DMS79 (cell line): ENCODE data around the gene AP4B1.
A peak's percentile ranks its signal among the peaks of the same experiment; 100 is the strongest.
"Not testable (repeated sequence)": the region's sequence is repeated elsewhere in the genome, so short reads cannot be mapped to it uniquely, and the experiment has no call there.

Experiments used
- DNase-seq: peaks from one replicate; lab custom pipeline; 2025; lab: John Stamatoyannopoulos, UW

AP4B1 gene

GRCh38 chr1:113904674-113905434 lies at the start of gene AP4B1, which contains the start of gene DCLRE1B:
Gene AP4B1 (minus strand): TSS chr1:113904799. CDS start chr1:113904717, 82 bp downstream.
Gene DCLRE1B (plus strand): TSS chr1:113905326. CDS start chr1:113905587, 261 bp downstream.
- peak; percentile 99 for DNase-seq

GRCh38 chr1:113951719-113952118 lies 47.1 kb upstream of the AP4B1 start:
- DNase-seq, result no peak

GRCh38 chr1:113950908-113951307 lies 46.3 kb upstream of the AP4B1 start:
- DNase-seq, result no peak

GRCh38 chr1:113949007-113949406 lies 44.4 kb upstream of the AP4B1 start:
- DNase-seq, result no peak

- DNase-seq, result not testable (repeated sequence)
Observed at GRCh38 chr1:113948151-113948550, 43.6 kb upstream of the AP4B1 start.

- DNase-seq, result no peak
Observed at GRCh38 chr1:113947388-113948107, 42.9 kb upstream of the AP4B1 start.

- no peak for DNase-seq
Observed at GRCh38 chr1:113946678-113947387, 42.2 kb upstream of the AP4B1 start.

- no peak for DNase-seq
Observed at GRCh38 chr1:113946112-113946511, 41.5 kb upstream of the AP4B1 start.

- DNase-seq, result no peak
Observed at GRCh38 chr1:113945329-113945728, 40.7 kb upstream of the AP4B1 start.

- no peak for DNase-seq
Observed at GRCh38 chr1:113943028-113943811, 38.6 kb upstream of the AP4B1 start.

- no peak for DNase-seq
Observed at GRCh38 chr1:113942527-113942926, 37.9 kb upstream of the AP4B1 start.

GRCh38 chr1:113941245-113941559 lies 36.6 kb upstream of the AP4B1 start:
- no peak for DNase-seq

- DNase-seq, result no peak
Observed at GRCh38 chr1:113940365-113941244, 36.0 kb upstream of the AP4B1 start.

- DNase-seq, result no peak
Observed at GRCh38 chr1:113938192-113938591, 33.6 kb upstream of the AP4B1 start.

GRCh38 chr1:113937146-113937545 lies 32.5 kb upstream of the AP4B1 start:
- DNase-seq, result no peak

GRCh38 chr1:113935970-113936369 lies 31.4 kb upstream of the AP4B1 start:
- no peak for DNase-seq

- no peak for DNase-seq
Observed at GRCh38 chr1:113935176-113935575, 30.6 kb upstream of the AP4B1 start.

GRCh38 chr1:113934511-113935055 lies 30.0 kb upstream of the AP4B1 start:
- DNase-seq, result no peak

GRCh38 chr1:113934006-113934405 lies 29.4 kb upstream of the AP4B1 start:
- no peak for DNase-seq

- DNase-seq, result no peak
Observed at GRCh38 chr1:113931451-113931851, 26.9 kb upstream of the AP4B1 start.
